ENCODE measurements around the gene WBP2NL.

DNA sequence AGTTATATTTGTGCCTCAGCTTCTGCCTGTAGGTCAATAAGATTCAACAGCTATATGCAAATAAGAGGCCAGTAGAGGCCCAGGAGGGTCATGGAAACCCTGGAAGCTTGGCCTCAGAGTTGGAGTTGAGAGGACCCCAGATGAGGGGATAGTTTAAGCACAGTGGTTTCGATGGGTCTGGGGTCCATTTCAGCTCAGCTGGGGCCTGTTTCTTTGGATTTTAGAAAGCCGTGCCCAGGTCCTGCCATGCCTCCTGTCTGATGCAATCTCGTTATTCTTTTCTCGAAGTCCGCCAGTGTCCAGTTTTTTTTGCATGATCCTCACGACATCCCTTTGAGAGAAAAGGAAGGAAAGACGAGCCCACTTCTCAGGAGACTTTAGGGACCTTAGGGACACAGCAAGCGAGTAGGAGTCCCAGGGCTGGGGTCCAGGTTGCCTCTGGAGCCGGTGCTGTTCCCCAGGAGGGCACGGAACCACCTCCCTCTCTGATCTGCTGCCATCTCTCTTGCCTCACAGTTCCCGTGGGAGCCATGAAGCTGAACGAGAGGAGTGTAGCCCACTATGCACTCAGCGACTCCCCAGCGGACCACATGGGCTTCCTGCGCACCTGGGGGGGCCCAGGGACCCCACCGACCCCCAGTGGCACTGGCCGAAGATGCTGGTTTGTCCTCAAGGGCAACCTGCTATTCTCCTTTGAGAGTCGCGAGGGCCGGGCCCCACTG is 78.3 kb downstream of the WBP2NL start:
- TF ChIP-seq, protein P1, sequence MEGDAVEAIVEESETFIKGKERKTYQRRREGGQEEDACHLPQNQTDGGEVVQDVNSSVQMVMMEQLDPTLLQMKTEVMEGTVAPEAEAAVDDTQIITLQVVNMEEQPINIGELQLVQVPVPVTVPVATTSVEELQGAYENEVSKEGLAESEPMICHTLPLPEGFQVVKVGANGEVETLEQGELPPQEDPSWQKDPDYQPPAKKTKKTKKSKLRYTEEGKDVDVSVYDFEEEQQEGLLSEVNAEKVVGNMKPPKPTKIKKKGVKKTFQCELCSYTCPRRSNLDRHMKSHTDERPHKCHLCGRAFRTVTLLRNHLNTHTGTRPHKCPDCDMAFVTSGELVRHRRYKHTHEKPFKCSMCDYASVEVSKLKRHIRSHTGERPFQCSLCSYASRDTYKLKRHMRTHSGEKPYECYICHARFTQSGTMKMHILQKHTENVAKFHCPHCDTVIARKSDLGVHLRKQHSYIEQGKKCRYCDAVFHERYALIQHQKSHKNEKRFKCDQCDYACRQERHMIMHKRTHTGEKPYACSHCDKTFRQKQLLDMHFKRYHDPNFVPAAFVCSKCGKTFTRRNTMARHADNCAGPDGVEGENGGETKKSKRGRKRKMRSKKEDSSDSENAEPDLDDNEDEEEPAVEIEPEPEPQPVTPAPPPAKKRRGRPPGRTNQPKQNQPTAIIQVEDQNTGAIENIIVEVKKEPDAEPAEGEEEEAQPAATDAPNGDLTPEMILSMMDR (IDR thresholded peaks at IDR 0.05; ENCODE audit: low read depth, low read length), result no peak
- no peak for TF ChIP-seq EZH2phosphoT487 (IDR thresholded peaks at IDR 0.05; ENCODE audit: low read depth)

Measured in OCI-LY3 (cell line).